Cardiac muscle cell (in vitro differentiated cells and primary cell): ENCODE measurements around the gene RPL37A. TPM values are rescaled to one million over a fixed set of nuclear protein-coding genes. Genes with fewer than 3 reads are reported as not detected.

Source experiments
- DNase-seq, 2 donors: peaks; one replicate each; pipeline versions ENCODE4 v3.0.0 to v3.0.0-alpha.2; 2010 to 2017; ENCODE audit warnings: low read depth in 1 of 2, low spot score in 1 of 2
- H3K27ac ChIP-seq: fragments of 200-600 bp; sonication (generic); 2 replicates; pipeline ENCODE4 v1.5.1; 2016
- H3K27me3 ChIP-seq: fragments of 200-600 bp; sonication (generic); 2 replicates; pipeline ENCODE4 v1.6.0; 2016; ENCODE audit warnings: control low read depth
- H3K36me3 ChIP-seq: fragments of 200-600 bp; sonication (generic); 2 replicates; pipeline ENCODE4 v1.5.1; 2016; ENCODE audit warnings: control low read depth
- H3K4me1 ChIP-seq: fragments of 200-600 bp; sonication (generic); 2 replicates; pipeline ENCODE4 v1.8.1; 2017; ENCODE audit warnings: low read depth, mild to moderate bottlenecking, mixed run types
- H3K4me3 ChIP-seq: fragments of 200-600 bp; sonication (generic); 2 replicates; pipeline ENCODE4 v1.5.1; 2016; ENCODE audit warnings: mild to moderate bottlenecking
- H3K9me3 ChIP-seq: fragments of 200-600 bp; sonication (generic); 2 replicates; pipeline ENCODE4 v1.5.1; 2017; ENCODE audit warnings: low read depth, mild to moderate bottlenecking, control low read depth
- CTCF ChIP-seq: IDR thresholded peaks from 2 replicates; pipeline ENCODE4 v1.5.1; 2012; ENCODE audit warnings: low read depth, mild to moderate bottlenecking, low read length
- polyA plus RNA-seq: library from polyadenylated mRNA; unstranded; fragments of >200 nt; fragmentation: Nextera tagmentation; extraction: Ambion mirVana; gene quantifications from 2 replicates; pipeline ENCODE4 v1.2.1, GENCODE V29; 2016
- total RNA-seq: library from RNA; depleted of rRNA; stranded (reverse); fragments of >200 nt; gene quantifications from 2 replicates; pipeline ENCODE4 v1.2.3, GENCODE V29; 2016

The RPL37A gene
- total and polyA plus RNA-seq, 2 experiments from 2014 or later, result 685 to 1,245 TPM

DNA sequence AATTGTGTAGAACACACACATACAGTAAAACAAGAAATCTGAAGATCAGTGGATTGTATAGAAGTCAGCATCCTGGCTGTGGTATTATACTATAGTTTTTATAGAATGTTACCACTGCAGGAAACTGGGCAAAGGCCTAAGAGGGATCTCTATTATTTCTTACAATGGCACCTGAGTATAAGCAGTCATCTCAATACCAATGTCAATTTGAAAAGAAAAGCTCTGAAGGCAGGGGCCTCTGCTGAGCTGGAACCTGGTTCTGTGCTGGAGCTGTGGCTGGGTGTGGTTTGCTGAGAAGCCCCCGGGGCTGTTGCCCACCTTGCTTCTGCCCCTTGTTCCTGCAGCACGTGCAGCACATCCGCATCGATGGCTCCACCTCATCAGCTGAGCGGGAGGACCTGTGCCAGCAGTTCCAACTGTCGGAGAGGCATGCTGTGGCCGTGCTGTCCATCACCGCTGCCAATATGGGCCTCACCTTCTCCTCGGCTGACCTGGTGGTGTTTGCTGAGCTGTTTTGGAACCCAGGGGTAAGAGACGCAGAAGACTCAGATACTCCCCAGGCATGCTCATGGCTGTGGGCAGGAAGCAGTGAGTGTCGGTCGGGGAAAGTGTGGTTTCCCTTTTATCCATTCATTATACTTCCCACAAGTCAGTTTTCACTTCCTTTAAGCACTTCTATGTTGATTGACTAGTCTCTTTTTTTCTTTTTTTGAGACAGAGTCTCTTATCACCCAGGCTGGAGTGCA is 23.5 kb upstream of the RPL37A start:
- Histone ChIP-seq H3K4me3 (no peak overlapping the region), H3K27me3 (no peaks in the 10 kb centered on the region), H3K27ac (no peak overlapping the region), H3K9me3 (no peaks in the 10 kb centered on the region), H3K36me3 (no peaks in the 10 kb centered on the region), H3K4me1 (no peaks in the 10 kb centered on the region)
- no peak for DNase-seq
- no peak for TF ChIP-seq CTCF

- TF ChIP-seq CTCF, result no peak
- H3K27me3 ChIP-seq, result no peaks in the 10 kb centered on the region
- DNase-seq, result no peak
- no peaks in the 10 kb centered on the region for H3K4me1 ChIP-seq
- no peak overlapping the region for H3K27ac ChIP-seq
- no peaks in the 10 kb centered on the region for H3K9me3 ChIP-seq
- no peak overlapping the region for H3K4me3 ChIP-seq
- H3K36me3 ChIP-seq, result no peaks in the 10 kb centered on the region
Observed at GRCh38 chr2:216475767-216476166, 22.9 kb upstream of the RPL37A start.

DNA sequence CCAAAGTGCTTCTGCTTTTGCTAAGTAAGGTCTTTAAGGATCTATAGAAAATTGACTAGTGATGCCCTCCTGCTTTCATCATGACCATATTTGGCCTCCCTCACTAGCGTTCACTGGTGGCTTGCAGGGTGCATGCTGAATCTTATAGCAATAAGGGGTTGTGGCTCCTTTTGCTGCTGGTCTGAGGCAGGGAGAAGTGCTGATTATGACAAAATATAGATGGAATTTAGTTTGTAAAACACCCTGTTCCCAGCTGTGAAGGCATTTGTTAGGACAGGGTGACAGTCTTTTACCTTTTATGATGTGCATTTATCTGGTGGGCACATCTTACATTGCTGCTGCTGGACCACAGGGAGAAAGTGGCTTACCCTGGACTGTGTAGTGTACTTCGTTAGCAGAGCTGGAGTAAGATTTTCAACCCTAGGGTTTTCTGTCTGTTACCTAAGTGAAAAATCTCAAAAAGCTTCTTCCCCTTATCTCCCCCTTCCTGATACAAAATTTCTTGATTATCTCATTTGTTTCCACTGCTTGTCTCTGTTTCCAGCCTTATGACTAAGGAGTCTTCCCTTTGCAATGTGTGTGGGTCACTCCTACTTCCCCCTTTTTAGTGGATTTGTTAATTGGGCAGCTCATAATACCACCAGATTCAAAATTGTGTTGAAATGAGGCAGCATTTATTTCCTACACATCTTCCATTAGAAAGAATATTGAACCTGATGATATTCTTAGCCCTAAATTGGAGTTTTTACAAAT is 21.2 kb upstream of the RPL37A start:
- H3K9me3 ChIP-seq, result no peaks in the 10 kb centered on the region
- no peak overlapping the region for H3K27ac ChIP-seq
- TF ChIP-seq CTCF, result no peak
- no peak for DNase-seq
- no peak overlapping the region for H3K4me3 ChIP-seq
- H3K4me1 ChIP-seq, result no peaks in the 10 kb centered on the region
- H3K36me3 ChIP-seq, result peaks cover 2% of the 10 kb centered on the region
- H3K27me3 ChIP-seq, result no peaks in the 10 kb centered on the region

GRCh38 chr2:216478151-216478550 is 20.5 kb upstream of the RPL37A start:
- no peak for TF ChIP-seq CTCF
- Histone ChIP-seq H3K4me3 (no peak overlapping the region), H3K9me3 (no peaks in the 10 kb centered on the region), H3K27ac (no peak overlapping the region), H3K27me3 (no peaks in the 10 kb centered on the region), H3K4me1 (no peaks in the 10 kb centered on the region), H3K36me3 (peaks cover 4% of the 10 kb centered on the region)
- DNase-seq, result peak in 1 of 2 donors; percentile 90

DNA sequence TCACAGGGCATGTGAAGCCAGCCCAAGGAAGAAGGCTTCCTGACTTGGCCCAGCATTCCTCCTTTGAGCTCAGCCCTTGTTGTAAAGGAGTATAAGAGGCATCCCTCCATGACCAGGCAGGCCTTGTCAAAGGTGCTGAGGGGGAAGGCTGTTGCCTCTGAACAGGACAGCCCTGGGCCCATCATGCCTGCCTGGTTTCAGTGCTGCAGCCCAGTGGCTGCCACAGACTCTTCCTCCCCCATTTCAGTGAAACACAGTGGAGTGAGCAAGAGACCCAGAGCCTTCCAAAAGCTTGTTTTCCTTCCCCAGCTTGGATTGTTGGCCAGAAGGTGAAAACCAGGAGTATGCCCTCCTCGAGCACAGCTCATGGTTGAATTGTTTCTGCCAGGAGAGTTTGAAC is 19.9 kb upstream of the RPL37A start:
- no peak overlapping the region for H3K27ac ChIP-seq
- no peaks in the 10 kb centered on the region for H3K27me3 ChIP-seq
- DNase-seq, result no peak
- no peaks in the 10 kb centered on the region for H3K9me3 ChIP-seq
- no peak overlapping the region for H3K4me3 ChIP-seq
- peaks cover 4% of the 10 kb centered on the region for H3K36me3 ChIP-seq
- TF ChIP-seq CTCF, result no peak
- no peaks in the 10 kb centered on the region for H3K4me1 ChIP-seq
